T-helper 22 cell (primary cell): ENCODE results near the gene EPO.
"Not testable (repeated sequence)": the region's sequence is repeated elsewhere in the genome, so short reads cannot be mapped to it uniquely, and the experiment has no call there.

ENCODE experiments used
- DNase-seq: peaks from one replicate; pipeline ENCODE4 v3.0.0-alpha.2; 2020; ENCODE audit warnings: low read depth

The EPO gene

GRCh38 chr7:100705753-100706671 is 14.3 kb upstream of the EPO start, which contains the start of gene POP7:
Gene POP7, plus strand, starts transcription at chr7:100706121. Its CDS starts 710 bp downstream, at chr7:100706831.
- peak; percentile 96 for DNase-seq

DNA sequence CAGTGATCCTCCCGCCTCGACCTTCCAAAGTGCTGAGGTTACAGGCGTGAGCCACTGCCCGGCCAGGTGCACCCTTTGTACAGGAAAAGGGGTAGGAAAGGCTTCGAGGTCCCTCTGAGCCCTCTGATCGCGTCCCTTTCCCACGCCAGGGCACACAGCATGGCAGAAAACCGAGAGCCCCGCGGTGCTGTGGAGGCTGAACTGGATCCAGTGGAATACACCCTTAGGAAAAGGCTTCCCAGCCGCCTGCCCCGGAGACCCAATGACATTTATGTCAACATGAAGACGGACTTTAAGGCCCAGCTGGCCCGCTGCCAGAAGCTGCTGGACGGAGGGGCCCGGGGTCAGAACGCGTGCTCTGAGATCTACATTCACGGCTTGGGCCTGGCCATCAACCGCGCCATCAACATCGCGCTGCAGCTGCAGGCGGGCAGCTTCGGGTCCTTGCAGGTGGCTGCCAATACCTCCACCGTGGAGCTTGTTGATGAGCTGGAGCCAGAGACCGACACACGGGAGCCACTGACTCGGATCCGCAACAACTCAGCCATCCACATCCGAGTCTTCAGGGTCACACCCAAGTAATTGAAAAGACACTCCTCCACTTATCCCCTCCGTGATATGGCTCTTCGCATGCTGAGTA is 13.5 kb upstream of the EPO start:
- no peak for DNase-seq

GRCh38 chr7:100708395-100708794 is 11.9 kb upstream of the EPO start:
- DNase-seq: no peak

- no peak for DNase-seq
These were observed 9.8 kb upstream of the EPO start for GRCh38 chr7:100710452-100710851.

- DNase-seq: no peak
These were observed 8.9 kb upstream of the EPO start for GRCh38 chr7:100711369-100711768.

DNA sequence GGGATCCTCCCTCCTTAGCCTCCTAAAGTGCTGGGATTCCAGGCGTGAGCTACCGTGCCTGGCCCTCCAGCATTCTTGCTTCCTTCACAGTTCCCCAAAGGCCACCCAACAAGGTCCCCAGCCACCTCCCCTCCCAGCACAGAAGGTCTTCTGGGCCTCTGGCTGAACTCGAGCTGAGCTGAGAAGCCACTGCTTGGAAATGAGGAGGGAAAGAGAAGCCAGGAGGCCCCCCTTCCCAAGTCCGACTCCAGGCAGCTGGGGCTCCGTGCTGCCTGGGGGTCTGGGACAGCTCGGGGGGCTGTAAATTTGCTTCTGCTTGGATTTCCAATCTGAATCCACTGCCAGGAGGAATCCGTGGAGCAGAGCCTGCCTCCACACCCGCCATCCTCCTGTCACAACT is 5.5 kb upstream of the EPO start:
- DNase-seq: no peak

GRCh38 chr7:100717073-100717472 is 3.2 kb upstream of the EPO start:
- DNase-seq: not testable (repeated sequence)

DNA sequence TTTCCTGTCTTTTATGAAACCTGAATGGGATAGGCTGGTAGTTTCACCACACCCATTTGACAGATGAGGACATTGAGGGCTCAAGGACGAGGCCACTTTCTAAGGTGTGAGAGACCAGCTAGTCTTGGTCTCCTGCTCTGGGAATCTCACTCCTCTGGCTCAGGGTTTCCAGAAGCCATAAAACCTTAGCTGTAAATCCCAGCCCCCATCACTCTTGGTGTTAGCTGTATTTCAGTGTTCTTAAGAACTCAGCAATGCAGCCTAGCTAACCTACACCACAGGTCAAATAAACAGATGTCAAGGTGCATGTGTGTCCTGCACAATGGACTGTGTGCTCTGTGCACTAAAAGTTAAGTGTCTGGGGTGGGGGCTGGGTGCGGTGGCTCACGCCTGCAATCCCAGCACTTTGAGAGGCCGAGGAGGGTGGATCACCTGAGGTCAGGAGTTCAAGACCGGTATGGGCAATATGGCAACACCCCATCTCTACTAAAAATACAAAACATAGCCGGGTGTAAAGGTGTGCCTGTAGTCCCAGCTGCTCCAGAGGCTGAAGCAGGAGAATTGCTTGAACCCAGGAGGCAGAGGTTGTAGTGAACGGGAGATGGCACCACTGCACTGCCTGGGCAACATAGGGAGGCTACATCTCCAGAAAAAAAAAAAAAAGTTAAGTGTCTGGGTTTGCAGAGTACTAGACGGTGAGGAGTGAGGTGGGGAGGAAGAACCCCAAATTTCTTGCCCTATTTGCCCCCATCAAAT is 567 bp upstream of the EPO start:
- DNase-seq: no peak

- no peak for DNase-seq
These were observed 620 bp downstream of the EPO start for GRCh38 chr7:100720671-100721504.

DNA sequence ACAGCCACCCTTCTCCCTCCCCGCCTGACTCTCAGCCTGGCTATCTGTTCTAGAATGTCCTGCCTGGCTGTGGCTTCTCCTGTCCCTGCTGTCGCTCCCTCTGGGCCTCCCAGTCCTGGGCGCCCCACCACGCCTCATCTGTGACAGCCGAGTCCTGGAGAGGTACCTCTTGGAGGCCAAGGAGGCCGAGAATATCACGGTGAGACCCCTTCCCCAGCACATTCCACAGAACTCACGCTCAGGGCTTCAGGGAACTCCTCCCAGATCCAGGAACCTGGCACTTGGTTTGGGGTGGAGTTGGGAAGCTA is 1.2 kb downstream of the EPO start:
- DNase-seq: no peak

GRCh38 chr7:100722480-100723212 is 2.4 kb downstream of the EPO start:
- DNase-seq: no peak

GRCh38 chr7:100723732-100724275 is 3.5 kb downstream of the EPO start:
- no peak for DNase-seq

GRCh38 chr7:100724364-100724763 is 4.1 kb downstream of the EPO start:
- not testable (repeated sequence) for DNase-seq

GRCh38 chr7:100726996-100727761 is 6.9 kb downstream of the EPO start:
- no peak for DNase-seq

- DNase-seq: no peak
These were observed 7.9 kb downstream of the EPO start for GRCh38 chr7:100728196-100728595.

GRCh38 chr7:100730136-100730800 is 10.0 kb downstream of the EPO start:
- no peak for DNase-seq

GRCh38 chr7:100731937-100732636 is 11.8 kb downstream of the EPO start:
- DNase-seq: no peak

- DNase-seq: no peak
These were observed 15.5 kb downstream of the EPO start for GRCh38 chr7:100735730-100736129.

DNA sequence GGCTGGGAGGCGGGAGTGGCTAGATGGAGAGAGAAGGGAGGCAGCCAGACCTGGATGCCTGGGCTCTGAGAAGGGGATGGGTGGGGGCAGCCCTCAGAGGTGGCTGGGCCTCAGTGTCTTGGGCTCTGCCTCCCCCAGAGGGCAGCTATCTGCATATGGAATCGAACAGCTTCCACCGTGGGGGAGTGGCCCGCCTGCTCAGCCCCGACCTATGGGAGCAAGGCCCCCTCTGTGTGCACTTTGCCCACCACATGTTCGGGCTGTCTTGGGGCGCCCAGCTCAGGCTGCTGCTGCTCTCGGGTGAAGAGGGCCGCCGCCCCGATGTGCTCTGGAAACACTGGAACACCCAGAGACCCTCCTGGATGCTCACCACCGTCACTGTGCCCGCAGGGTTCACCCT is 16.4 kb downstream of the EPO start:
- no peak for DNase-seq
